Fibroblast of lung (primary cell): ENCODE data around the gene FRAT1.

Experiments used
- EZH2 ChIP-seq: IDR thresholded peaks from 2 replicates; pipeline ENCODE4 v1.5.1; 2012; ENCODE audit warnings: low read length, control low read depth, mild to moderate bottlenecking; ENCODE audit errors: missing control alignments
- TF ChIP-seq, protein P1 (sequence below), 2 donors: IDR thresholded peaks in 1 of 2; conservative IDR thresholded peaks in 1 of 2; 1 replicate in 1 of 2; 2 replicates in 1 of 2; pipeline ENCODE4 v1.5.1; 2011 to 2012; ENCODE audit warnings: low read length in 2 of 2, control low read depth in 1 of 2, inconsistent platforms in 1 of 2, low read depth in 1 of 2, mild to moderate bottlenecking in 1 of 2

DNA sequence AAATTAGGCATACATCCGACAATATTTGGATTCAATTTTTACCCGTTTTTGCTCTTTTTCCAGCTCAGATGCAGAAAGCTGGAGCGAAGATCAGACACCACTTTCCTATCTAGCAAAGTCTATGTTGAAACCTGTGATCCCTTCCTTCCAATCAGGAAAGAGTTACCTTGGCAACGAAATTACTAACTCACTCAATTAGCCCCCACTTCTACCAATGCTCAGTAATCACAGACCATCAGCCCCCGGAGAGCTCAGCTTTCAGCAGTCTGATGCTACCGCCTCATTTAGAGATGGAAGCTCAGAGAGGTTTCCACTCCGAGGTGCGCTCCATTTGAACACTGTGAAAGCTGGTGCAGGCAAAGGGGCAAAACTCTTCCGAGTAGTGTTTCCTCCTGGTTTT lies 6.7 kb downstream of the FRAT1 start:
- TF ChIP-seq, protein P1, sequence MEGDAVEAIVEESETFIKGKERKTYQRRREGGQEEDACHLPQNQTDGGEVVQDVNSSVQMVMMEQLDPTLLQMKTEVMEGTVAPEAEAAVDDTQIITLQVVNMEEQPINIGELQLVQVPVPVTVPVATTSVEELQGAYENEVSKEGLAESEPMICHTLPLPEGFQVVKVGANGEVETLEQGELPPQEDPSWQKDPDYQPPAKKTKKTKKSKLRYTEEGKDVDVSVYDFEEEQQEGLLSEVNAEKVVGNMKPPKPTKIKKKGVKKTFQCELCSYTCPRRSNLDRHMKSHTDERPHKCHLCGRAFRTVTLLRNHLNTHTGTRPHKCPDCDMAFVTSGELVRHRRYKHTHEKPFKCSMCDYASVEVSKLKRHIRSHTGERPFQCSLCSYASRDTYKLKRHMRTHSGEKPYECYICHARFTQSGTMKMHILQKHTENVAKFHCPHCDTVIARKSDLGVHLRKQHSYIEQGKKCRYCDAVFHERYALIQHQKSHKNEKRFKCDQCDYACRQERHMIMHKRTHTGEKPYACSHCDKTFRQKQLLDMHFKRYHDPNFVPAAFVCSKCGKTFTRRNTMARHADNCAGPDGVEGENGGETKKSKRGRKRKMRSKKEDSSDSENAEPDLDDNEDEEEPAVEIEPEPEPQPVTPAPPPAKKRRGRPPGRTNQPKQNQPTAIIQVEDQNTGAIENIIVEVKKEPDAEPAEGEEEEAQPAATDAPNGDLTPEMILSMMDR (conservative IDR thresholded peaks at IDR 0.05 in 1 of 2, IDR thresholded peaks at IDR 0.05 in 1 of 2; ENCODE audit: low read depth in 1 of 2, low read length in 2 of 2), result no peak
- no peak for TF ChIP-seq EZH2
